ENCODE measurements around the gene RASGRF1.

RASGRF1 gene

DNA sequence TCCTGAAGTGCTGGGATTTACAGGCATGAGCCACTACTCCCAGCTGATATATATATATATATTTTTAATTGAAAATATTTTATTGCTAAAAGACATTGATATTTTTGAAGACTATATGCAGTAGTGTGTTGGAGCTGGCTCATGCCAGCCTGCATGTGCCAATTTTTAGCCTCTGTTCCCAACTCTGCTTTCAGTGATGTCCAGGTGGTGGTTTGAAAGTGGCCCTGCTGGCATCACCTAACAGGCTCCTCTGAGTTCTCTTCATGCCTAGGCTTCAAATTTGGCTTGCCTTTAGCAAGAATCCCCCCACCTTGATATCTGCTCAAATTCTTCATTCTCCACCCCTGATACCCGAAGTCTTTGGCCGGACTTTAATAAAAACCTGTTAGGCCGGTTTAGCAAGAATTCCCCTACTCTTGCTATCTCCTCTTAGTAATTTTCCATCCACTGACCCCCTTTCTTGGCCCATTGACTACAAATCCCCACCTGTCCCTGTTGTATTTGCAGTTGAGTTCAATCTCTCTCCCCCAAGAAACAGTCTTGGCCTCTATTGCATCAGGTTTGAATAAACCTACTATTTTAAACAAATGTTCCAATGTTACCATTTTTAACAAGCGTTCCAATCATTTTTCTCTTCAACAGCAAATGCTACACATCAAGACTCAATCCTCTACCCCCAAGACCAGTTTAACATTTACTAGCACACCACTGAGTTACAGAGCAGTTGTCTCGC, 121.9 kb downstream of the RASGRF1 start:
- H3K27ac ChIP-seq, result peak overlapping the region; percentile 28; the same call in 1 of the 2 replicates
- no peak for TF ChIP-seq CTCF (conservative IDR thresholded peaks at IDR 0.05)

GRCh38 chr15:78968114-78968513, 122.5 kb downstream of the RASGRF1 start:
- peak overlapping the region; percentile 28; the same call in 1 of the 2 replicates for H3K27ac ChIP-seq
- no peak for TF ChIP-seq CTCF (conservative IDR thresholded peaks at IDR 0.05)

GRCh38 chr15:78960308-78960707, 130.3 kb downstream of the RASGRF1 start:
- no peak for TF ChIP-seq CTCF (conservative IDR thresholded peaks at IDR 0.05)
- H3K27ac ChIP-seq, result no peak overlapping the region

- H3K27ac ChIP-seq, result no peak overlapping the region
- no peak for TF ChIP-seq CTCF (conservative IDR thresholded peaks at IDR 0.05)
Measured at GRCh38 chr15:78959360-78959759, 131.2 kb downstream of the RASGRF1 start.

- H3K27ac ChIP-seq, result no peak overlapping the region
- TF ChIP-seq CTCF (conservative IDR thresholded peaks at IDR 0.05), result no peak
Measured at GRCh38 chr15:78957416-78958093, 133.0 kb downstream of the RASGRF1 start.

DNA sequence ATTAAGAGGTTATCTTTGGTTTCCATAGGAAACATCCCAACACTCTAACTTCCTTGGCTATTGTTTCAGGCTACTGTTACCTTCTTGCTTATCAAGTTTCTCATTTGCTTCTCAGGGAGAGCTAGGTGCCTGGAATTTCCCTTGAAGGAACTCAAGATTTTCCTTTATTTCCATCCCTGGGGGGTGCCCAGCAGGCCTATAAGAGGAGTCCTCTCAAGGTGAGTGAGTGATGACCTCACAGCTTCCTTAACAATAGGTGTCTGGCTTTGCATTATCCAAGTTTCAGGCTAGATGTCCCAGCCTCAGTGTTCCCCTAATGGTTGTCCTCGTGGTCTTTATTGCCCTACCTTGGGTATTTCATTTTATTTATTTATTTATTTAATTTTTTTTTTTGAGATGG, 133.6 kb downstream of the RASGRF1 start:
- no peak overlapping the region for H3K27ac ChIP-seq
- TF ChIP-seq CTCF (conservative IDR thresholded peaks at IDR 0.05), result no peak

DNA sequence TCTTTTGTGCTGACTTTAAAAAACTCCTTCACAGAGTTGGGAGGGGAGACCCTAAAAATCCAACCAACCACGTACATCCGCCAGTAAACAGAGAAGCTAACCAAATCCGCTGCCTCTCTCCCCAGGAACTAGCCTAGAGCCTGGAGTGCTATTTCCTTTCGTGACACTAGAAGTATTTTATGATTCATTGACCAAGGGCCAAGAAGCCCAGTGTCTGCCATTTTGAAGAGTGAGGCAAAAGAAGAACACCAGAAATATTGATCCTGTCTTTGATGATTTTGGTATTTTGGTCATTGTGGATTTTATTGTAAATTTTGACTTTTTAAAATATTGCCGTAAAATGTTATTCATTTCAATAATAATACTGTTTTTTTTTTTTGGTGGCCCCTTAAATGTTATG, 135.2 kb downstream of the RASGRF1 start:
- no peak overlapping the region for H3K27ac ChIP-seq
- TF ChIP-seq CTCF (conservative IDR thresholded peaks at IDR 0.05), result no peak
